Vein endothelial cell (primary cell): ENCODE data around the gene POLR2J3. TPM values are rescaled to one million over a fixed set of nuclear protein-coding genes. Genes with fewer than 3 reads are reported as not detected.

Experiments used
- total RNA-seq: library from RNA; depleted of rRNA; stranded (reverse); fragments of >200 nt; gene quantifications from 2 replicates; pipeline ENCODE4 v1.2.3, GENCODE V29; 2012

POLR2J3 gene
- total RNA-seq, result 85.0 and 93.7 TPM in 2 replicates

GRCh38 chr7:102572261-102573239, at the start of gene POLR2J3:
Gene POLR2J3 (minus strand): TSS chr7:102572583. CDS start chr7:102572521, 62 bp downstream.

GRCh38 chr7:102616507-102617125, 44.2 kb upstream of the POLR2J3 start, which contains the start of gene RASA4:
Gene RASA4 (minus strand): TSS chr7:102616756. CDS start chr7:102616689, 67 bp downstream.

GRCh38 chr7:102550808-102551422, 21.5 kb downstream of the POLR2J3 start, which contains the start of gene SPDYE2:
Gene SPDYE2 (plus strand): TSS chr7:102551226. CDS start chr7:102553256, 2,030 bp downstream.

GRCh38 chr7:102543596-102543995, 28.8 kb downstream of the POLR2J3 start, which contains the start of gene UPK3BL2:
Gene UPK3BL2 (minus strand): TSS chr7:102543696. CDS start chr7:102543636, 60 bp downstream.

GRCh38 chr7:102517550-102518147, 54.7 kb downstream of the POLR2J3 start, which contains the start of gene RASA4B:
Gene RASA4B (minus strand): TSS chr7:102517777. CDS start chr7:102517710, 67 bp downstream.

Other genes starting within 250 kb of the POLR2J3 start
- 0.33 TPM in 1 of 2 replicates, not detected in the other for gene SPDYE6, start 216.1 kb downstream of the POLR2J3 start, total RNA-seq
- gene PRKRIP1, start 176.2 kb downstream of the POLR2J3 start, total RNA-seq, result 15.0 and 16.9 TPM in 2 replicates
- 97.0 and 97.1 TPM in 2 replicates for gene ORAI2, start 139.0 kb downstream of the POLR2J3 start, total RNA-seq
- 13.1 and 17.3 TPM in 2 replicates for gene ALKBH4, start 107.7 kb downstream of the POLR2J3 start, total RNA-seq
- gene LRWD1, start 107.6 kb downstream of the POLR2J3 start, total RNA-seq, result 27.2 and 29.4 TPM in 2 replicates
- gene POLR2J, start 93.7 kb downstream of the POLR2J3 start, total RNA-seq, result 41.8 and 66.6 TPM in 2 replicates
- 3.8 and 15.4 TPM in 2 replicates for gene RASA4B, start 54.8 kb downstream of the POLR2J3 start, total RNA-seq
- gene UPK3BL2, start 28.9 kb downstream of the POLR2J3 start, total RNA-seq, result 2.5 and 2.9 TPM in 2 replicates
- not detected in 2 replicates for gene SPDYE2, start 21.4 kb downstream of the POLR2J3 start, total RNA-seq
- gene RASA4, start 44.2 kb upstream of the POLR2J3 start, total RNA-seq, result 11.1 and 30.4 TPM in 2 replicates
- 11.5 and 17.3 TPM in 2 replicates for gene UPK3BL1, start 70.2 kb upstream of the POLR2J3 start, total RNA-seq
- gene SPDYE2B, start 77.7 kb upstream of the POLR2J3 start, total RNA-seq, result not detected in 2 replicates
- 5.3 and 8.5 TPM in 2 replicates for gene POLR2J2, start 99.1 kb upstream of the POLR2J3 start, total RNA-seq
- 7.2 and 8.1 TPM in 2 replicates for gene FAM185A, start 176.4 kb upstream of the POLR2J3 start, total RNA-seq